UCSD-AML1 (cell line): ENCODE results near the gene UGT1A5.
A peak's percentile ranks its signal among the peaks of the same experiment; 100 is the strongest.
"Not testable (repeated sequence)": the region's sequence is repeated elsewhere in the genome, so short reads cannot be mapped to it uniquely, and the experiment has no call there.

ENCODE experiments used
- DNase-seq: peaks from one replicate; lab custom pipeline; 2025; ENCODE audit not compliant: unreplicated experiment; lab: John Stamatoyannopoulos, UW

UGT1A5 gene

DNA sequence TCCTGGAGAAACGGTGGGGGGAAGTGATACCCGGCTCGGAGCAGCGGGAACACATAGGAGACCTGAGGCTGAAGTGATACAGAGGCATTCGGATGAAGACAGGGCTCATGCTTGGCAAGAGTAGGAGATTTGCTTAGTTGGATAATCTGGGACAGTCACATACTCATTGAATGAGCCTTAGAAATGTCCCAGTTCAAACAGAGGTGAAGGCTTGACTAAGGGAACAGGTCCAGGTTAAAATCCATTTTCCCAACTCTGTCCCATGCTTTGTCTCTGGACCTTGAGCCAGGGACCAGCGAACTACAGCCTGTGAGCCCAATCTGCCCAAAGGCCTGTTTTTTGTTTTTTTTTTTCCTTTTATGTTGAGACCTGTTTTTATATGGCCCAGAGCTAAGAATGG is 18.7 kb upstream of the UGT1A5 start:
- DNase-seq, result no peak

DNA sequence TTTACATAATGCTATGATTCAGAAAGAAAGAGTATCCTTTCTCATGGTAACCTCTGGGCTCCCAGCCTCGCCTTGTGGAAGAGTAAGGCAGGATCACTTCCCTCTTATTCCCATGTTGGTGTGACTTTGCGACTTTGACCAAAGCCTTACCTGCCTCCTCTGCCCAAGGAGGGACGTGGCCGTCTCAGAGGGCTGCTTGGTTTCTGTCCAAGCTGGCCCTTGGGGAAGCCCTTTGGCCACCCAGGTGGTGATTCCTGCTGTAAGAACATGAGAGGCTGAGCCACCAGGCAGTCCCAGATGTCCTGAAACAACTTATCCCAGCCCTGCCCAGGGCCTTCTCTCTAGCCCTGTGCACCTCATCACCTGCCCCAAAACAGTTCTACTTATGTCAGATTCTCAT is 14.0 kb upstream of the UGT1A5 start:
- no peak for DNase-seq

DNA sequence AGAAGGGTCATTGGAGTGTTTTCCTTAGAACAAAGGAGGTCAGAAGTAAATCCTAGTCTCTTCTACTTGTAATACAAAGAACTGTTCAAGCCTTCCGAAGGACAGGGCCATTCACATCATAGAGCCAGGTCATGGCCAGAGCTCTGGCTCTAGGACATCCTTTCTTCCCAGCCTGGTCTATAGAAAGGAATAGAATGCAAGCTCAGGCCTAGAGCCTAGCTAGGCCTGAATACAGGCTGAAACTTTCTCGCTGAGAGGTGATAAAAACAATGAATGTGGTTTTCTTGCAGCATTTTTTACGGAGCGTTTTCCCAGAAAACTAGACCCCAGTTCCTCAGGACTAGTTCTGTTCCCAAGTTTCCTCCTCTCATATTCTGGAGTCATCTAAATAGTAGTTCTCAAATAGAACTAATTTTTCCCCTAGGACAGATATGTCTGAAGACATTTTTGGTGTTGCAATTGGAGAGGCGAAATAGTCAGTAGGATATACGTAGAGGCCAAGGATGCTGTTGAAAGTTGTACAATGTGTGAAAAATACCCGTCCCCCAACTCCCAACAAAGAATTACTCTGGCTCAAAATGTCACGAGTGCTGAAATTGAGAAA is 13.2 kb upstream of the UGT1A5 start:
- DNase-seq, result no peak

DNA sequence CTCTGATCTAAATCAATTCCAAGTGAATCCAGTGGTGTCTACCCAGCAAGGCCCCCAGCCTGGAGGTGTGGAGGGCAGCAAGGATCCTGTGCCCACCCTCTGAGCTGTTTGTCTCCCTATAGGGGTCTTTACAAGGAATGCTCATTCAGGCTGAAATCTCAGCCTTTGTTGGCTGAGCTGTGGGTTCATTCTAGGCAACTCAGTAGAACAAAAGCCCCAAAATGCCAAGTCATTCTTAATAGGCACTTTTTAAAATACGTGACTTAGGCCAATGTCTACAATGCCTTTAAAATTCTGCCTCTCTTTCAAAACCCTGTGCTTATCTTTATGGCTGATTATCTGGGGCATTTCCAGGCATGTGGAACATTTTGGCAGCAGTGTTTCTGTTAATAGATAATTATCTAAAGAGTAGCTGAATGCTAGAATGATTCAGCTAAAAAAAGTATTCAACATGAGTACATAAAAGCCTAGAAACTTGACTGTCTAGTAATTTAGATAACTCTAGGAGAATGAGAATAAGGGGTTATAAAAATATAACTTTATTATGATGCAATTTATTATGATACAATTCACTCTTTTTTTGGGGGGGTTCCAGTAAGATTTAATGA is 12.6 kb upstream of the UGT1A5 start:
- DNase-seq, result no peak

DNA sequence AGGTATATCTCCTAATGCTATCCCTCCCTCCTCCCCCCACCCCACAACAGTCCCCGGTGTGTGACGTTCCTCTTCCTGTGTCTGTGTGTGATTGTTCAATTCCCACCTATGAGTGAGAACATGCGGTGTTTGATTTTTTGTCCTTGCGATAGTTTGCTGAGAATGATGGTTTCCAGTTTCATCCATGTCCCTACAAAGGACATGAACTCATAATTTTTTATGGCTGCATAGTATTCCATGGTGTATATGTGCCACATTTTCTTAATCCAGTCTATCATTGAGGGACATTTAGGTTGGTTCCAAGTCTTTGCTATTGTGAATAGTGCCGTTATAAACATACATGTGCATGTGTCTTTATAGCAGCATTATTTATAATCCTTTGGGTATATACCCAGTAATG is 11.9 kb upstream of the UGT1A5 start:
- not testable (repeated sequence) for DNase-seq

DNA sequence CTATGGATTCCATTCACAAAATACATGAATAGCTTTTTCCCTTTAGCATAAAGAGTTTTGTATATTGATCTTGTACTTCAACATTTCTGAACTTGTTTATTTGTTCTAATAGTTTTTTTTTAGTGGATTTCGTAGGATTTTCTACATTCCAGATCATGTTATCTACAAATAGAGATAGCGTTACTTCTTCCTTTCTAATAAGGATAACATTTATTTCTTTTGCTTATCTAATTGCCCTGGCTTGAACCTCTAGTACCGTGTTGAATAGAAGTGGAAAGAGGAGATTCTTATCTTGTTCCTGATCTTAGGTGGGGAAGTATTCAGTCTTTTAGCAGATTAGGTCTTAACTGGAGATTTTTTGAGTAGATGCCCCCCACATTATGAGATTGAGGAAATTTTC is 10.5 kb upstream of the UGT1A5 start:
- no peak for DNase-seq

DNA sequence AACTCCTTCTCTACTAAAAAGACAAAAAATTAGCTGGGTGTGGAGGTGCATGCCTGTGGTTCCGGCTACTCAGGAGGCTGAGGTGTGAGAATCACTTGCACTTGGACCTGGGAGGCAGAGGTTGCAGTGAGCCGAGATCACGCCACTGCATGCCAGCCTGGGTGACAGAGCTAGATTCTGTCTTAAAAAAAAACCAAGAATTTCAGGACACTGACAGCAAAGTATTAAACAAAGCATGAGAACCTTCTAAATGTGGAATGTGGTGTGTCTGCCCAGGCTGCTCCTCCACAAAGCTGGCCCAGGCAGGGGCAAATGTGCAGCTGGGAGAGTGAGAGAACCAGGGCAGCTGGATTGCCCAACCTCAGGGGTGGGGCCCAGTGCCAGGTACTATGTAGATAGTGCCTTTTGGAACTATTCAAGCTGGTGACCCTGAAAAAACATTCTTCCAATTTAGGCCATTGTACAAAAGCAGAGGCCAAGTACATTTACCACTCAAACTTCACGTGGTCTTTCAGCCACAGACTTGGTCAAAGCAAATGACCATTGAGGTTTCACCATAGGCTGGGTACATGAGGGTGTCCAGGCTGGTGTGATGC is 6.7 kb upstream of the UGT1A5 start:
- no peak for DNase-seq

DNA sequence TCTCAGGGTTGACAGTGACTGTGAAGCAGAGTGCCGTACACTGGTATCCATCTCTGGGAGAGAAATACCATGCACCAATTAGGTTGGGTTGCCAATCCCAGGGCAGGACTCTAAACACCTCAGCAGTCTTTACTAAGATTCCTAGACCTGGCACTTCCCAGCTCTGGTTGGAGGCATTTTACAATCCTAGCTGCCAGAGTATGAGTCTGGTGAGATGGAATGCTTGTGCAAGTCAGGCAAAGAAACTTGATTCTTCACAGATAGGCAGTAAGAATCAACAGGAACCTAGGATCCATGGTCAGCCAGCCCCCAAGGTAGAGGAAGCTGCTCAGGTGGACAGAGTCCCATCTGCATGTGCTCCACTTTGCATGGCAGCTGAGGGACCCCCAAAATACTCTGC is 6.0 kb upstream of the UGT1A5 start:
- no peak for DNase-seq

DNA sequence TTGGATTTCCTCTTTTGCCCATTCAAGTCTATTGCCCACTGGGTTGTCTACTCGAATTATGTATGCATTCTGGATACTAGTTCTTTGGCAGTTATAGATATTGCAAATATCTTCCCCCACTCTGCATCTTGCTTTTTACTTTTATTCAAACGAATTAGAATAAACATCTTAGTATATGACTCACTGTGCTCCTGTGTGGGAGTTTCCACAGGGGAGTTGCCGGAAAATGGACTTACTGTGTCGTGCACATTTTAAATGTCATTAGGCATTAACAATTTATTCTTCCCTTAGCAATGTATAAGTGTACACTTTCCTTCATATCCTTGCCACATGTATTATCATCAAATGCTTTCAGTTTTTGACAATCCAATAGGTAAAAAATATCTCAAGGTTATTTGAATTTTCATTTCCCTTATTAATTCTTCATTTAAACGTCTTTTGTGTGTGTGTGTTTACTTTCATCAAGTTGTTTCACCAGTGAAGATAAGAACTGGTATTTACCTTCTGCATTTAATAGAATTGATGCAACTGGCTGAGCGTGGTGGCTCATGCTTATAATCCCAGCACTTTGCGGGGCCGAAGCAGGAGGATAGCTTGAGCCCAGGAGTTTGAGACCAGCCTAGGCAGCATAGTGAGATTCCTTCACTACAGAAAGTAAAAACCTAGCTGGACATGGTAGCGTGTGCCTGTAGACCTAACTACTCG is 4.6 kb upstream of the UGT1A5 start:
- DNase-seq, result no peak

DNA sequence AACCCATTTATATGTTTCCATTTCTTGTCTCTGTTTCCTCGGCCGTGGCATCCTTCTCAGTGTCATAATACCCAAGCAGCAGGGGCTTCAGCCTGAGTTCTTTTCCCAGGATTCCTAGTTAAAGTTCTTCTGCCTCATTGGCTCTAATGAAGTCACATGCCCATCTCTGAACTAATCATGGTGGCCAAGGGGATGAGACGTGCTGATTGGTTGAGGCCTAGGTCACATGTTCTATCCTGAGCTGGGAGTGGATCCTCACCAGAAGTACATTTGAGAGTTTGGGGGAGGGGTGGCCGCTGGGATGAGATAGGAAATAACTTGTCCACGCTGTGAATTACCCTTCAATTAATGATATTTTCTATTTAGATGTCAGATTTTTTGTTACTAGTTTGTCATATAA is 3.8 kb upstream of the UGT1A5 start:
- no peak for DNase-seq

DNA sequence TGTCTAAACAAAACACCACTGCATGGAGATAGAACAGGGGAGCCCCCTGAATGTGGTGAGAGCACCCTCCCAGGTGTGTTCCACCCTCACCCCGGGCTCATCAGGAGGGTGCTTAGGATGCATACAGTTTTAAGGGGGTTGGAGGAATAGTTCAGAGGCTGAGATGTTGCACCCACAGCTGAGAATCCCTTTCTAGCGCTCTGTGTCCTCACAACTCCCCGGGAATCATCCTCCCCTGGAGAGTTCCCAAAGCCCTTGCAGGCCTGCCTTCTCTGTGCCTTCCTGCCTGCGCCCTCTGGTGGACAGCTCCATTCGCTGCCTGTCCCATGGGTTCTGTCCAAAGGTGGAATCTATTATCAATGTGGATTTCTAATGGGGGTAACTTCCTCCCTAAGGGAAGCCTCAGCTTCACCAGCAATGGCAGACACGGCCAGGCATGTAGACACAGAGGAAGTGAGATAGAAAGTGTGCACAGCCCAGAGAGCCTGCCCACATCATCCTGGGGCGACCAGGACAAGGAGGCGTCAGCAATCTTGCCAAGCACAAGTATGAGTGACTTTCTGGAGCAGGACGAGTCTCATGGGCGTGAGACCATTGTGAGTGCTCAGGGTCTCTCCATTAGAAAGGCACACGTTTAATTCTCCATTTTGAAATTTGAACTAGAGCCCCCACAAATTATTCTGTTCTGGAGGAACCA is 1.2 kb upstream of the UGT1A5 start:
- peak; percentile 70 for DNase-seq

DNA sequence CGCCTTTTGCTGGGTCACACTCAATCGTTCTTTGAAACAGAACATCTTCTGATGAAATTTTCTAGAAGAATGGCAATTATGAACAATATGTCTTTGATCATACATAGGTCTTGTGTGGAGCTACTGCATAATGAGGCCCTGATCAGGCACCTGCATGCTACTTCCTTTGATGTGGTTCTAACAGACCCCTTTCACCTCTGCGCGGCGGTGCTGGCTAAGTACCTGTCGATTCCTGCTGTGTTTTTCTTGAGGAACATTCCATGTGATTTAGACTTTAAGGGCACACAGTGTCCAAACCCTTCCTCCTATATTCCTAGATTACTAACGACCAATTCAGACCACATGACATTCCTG is 532 bp downstream of the UGT1A5 start:
- no peak for DNase-seq

DNA sequence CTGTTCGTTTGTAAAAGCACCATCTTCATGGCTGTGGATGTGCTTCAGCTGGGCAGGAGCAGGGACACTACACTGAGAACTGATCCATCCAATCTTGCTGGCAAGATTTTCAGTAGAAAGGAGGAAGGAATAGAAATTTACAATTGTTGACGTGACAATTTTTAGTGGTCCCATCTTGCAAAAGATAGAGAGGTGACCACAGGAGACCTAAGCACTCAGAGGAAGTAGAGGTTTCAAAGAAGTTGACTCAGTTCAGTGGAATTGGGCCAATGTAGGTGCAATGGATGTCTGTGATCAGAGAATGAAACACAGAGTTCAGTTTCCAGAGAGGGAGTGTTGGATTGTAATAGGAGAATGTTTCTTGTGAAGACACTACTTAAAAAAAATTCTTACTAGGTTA is 1.4 kb downstream of the UGT1A5 start:
- DNase-seq, result no peak

DNA sequence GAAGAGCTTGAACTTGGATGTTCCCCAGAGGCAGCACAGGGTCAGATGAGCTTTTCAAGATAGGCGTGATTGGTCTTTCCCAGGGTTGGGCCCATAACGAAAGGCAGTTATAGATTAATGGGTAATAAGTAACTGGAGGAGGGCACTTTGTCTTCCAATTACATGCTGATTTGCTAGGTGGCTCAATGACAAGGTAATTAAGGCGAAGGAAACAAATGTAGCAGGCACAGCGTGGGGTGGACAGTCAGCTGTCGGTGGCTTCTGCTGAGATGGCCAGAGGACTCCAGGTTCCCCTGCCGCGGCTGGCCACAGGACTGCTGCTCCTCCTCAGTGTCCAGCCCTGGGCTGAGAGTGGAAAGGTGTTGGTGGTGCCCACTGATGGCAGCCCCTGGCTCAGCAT is 5.8 kb downstream of the UGT1A5 start, which contains the start of gene UGT1A4:
Gene UGT1A4 (plus strand): TSS at position 185 of the 400 bp plus-strand sequence. CDS start 85 bp downstream, at position 270.
- no peak for DNase-seq

DNA sequence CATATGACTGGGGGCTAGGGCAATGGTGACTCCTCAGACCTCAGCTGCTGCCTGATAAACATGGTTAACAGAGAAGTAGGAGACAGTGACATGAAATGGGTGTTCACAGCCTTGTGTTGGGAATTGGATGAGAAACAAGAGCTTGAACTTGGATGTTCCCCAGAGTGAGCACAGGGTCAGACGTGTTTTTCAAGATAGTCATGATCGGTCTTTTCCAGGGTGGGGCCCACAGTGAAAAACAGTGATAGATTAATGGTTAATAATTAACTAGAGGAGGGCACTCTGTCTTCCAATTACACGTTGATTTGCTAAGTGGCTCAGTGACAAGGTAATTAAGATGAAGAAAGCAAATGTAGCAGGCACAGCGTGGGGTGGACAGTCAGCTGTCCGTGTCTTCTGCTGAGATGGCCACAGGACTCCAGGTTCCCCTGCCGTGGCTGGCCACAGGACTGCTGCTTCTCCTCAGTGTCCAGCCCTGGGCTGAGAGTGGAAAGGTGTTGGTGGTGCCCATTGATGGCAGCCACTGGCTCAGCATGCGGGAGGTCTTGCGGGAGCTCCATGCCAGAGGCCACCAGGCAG is 16.1 kb downstream of the UGT1A5 start, which contains the start of gene UGT1A3:
Gene UGT1A3 (plus strand): TSS at position 320 of the 579 bp plus-strand sequence. CDS start 85 bp downstream, at position 405.
- no peak for DNase-seq

DNA sequence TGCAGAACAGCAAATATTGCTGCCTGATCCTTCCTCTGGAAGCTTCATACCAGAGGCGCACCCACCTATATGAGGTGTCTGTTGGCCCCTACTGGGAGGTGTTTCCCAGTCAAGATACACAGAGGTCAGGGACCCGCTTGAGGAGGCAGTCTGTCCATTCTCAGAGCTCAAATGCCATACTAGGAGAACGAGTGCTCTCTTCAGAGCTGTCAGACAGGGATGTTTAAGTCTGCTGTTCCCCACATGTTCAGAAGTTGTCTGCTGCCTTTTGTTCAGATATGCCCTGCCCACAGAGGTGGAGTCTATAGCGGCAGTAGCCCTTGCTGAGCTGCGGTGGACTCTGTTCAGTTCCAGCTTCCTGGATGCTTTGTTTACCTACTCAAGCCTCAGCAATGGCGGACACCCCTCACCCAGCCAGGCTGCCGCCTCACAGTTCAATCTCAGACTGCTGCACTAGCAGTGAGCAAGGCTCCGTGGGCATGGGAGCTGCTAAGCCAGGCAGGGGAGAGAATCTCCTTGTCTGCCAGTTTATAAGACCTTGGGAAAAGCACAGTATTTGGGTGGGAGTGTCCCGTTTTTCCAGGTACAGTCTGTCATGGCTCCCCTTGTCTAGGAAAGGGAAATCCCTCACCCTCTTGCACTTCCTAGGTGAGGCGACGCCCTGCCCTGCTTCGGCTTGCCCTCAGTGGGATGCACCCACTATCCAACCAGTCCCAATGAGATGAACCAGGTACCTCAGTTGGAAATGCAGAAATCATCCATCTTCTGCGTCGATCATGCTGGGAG is 24.4 kb downstream of the UGT1A5 start:
- not testable (repeated sequence) for DNase-seq

DNA sequence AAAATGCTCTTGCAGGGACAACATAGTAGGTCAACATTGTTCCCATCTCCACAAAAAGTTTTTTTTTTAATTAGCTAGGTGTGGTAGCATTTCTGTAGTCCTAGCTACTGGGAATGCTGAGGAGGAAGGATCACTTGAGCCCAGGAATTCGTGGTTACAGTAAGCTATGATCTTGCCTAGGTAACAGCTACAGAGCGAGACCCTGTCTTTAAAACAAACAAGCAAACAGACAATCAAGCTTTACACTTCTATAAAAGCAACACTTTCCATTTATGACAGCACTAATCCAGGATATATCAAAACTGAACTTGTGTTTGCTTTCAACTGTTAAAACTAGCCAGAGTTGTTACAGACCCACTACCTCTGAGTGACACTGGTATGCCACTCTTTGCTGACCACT is 28.2 kb downstream of the UGT1A5 start:
- no peak for DNase-seq

DNA sequence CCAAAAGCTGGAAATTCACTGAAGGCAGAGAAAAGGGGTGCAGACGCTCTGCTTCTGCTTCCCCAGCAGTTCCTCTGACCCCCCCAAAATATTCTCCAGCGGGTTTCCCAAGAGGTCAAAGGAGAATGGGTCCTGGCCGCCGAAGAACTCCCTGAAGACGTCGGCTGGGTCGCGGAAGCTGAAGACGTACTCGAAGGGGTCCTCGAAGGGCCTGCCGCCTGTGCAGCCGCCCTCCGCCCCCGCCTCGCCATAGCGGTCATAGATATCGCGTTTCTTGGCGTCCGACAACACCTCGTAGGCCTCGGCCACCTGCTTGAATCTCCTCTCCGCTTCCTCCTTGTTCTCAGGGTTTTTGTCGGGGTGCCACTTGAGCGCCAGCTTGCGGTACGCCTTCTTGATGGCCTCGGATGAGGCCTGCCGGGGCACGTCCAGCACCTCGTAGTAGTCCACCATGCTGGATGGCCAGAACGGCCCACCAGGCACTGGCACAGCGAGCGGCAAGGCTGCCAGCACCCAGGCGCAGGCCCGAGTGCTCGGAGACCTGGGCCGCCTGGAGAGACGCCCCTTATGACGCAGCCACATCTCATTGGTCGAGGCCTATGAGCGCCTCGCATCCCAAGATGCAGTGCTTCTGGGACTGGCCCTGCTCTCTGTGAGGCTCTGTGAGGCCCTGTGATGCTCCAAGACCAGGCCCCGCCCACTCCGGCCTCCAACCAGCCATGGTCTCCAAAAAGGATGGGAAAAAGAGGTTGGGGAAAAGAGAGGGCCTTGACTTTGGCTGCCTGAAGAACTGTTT is 31.0 kb downstream of the UGT1A5 start:
- DNase-seq, result no peak

DNA sequence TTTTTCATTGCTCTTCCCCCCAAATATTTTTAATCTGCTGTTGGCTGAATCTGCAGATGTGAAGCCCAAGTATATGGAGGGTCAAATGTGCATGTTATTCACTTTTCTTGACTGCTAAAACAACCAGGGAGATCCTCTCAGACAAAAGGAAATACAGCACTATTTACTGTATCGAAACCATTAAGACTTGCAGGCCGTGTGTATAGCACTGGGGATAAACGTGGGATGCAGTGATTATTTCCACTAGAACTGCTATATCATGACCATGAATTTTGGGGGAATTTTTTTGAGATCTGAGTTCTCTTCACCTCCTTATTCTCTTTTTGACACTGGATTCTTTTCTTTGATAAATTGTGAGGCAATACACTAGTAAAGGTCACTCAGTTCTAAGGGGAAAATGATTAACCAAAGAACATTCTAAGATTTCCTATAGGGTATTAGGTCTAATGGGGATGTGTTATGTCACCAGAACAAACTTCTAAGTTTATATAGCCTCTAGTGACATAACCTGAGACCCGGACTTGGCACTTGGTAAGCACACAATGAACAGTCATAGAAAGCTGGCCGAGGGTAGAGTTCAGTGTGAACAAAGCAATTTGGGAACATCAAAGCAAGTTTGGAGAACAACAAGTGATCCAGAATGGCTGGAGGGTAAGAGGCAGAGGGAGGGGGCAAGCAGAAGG is 32.5 kb downstream of the UGT1A5 start:
- DNase-seq, result no peak
